GM12878 (cell line): ENCODE measurements around the gene SLC24A3. TPM values are rescaled to one million over a fixed set of nuclear protein-coding genes. Genes with fewer than 3 reads are reported as not detected.
A peak's percentile ranks its signal among the peaks of the same experiment; 100 is the strongest.

Experiments used
- ATAC-seq: fragments of 200-7000 bp; cut with Tn5 transposase; 3 replicates; pipeline ENCODE4 v1.9.1; 2020; ENCODE audit warnings: mild to moderate bottlenecking, moderate library complexity
- BruUV-seq: library from RNA; stranded (reverse); fragments of 400-500 nt; replicated peaks from 2 replicates; lab custom pipeline; 2021; lab: Mats Ljungman, UMichigan
- CTCF ChIA-PET: fragments of 300-600 bp; sonication (Branson Sonifier 250); formaldehyde crosslinking; extraction: SDS; loops from one replicate; lab custom pipeline; 2021; ENCODE audit warnings: inconsistent platforms; lab: Yijun Ruan, JAX
- POLR2A ChIA-PET: fragments of 350-600 bp; formaldehyde crosslinking; extraction: SDS; loops from one replicate; lab custom pipeline; 2021; ENCODE audit warnings: inconsistent platforms; lab: Charles Lee
- RAD21 ChIA-PET: fragments of 300-600 bp; sonication (Branson Sonifier 250); formaldehyde crosslinking; loops from one replicate; lab custom pipeline; 2023; ENCODE audit warnings: antibody characterized with exemption; ENCODE audit not compliant: unreplicated experiment; lab: Charles Lee
- SMC1A ChIA-PET: fragments of 300-600 bp; sonication (Branson Sonifier 250); formaldehyde crosslinking; loops from one replicate; lab custom pipeline; 2023; ENCODE audit not compliant: unreplicated experiment, uncharacterized antibody; lab: Charles Lee
- DNase-seq: peaks from one replicate; pipeline ENCODE4 v3.0.0-alpha.2; 2011; ENCODE audit warnings: low read depth, low spot score
- FAIRE-seq: peaks from 3 replicates; lab custom pipeline; 2011; peaks lifted over from hg19 to GRCh38; lab: Jason Lieb, UNC
- H2AFZ ChIP-seq: 2 replicates; pipeline ENCODE4 v1.6.0; 2011; ENCODE audit warnings: low read depth, low read length, control low read depth; ENCODE audit not compliant: control insufficient read depth
- H3K27ac ChIP-seq: 2 replicates; pipeline ENCODE4 v1.5.1; 2011; ENCODE audit warnings: control low read depth; ENCODE audit not compliant: control insufficient read depth, insufficient read depth
- H3K27me3 ChIP-seq, 2 experiments: replicated peaks in 1 of 2; 2 replicates each; pipeline versions ENCODE4 v1.6.0 to v1.6.1; 2011; ENCODE audit warnings: low read length in 1 of 2; ENCODE audit not compliant: control insufficient read depth in 2 of 2, insufficient read depth in 2 of 2
- H3K36me3 ChIP-seq, 2 experiments: 2 replicates each; pipeline ENCODE4 v1.5.1; 2011; ENCODE audit warnings: low read length in 1 of 2; ENCODE audit not compliant: control insufficient read depth in 2 of 2, insufficient read depth in 2 of 2
- H3K4me1 ChIP-seq: 2 replicates; pipeline ENCODE4 v1.6.1; 2011; ENCODE audit warnings: mild to moderate bottlenecking, low read length, moderate library complexity, mixed read lengths; ENCODE audit not compliant: control insufficient read depth, insufficient read depth
- H3K4me2 ChIP-seq: 2 replicates; pipeline ENCODE4 v1.6.0; 2011; ENCODE audit warnings: control low read depth; ENCODE audit not compliant: control insufficient read depth, insufficient read depth
- H3K4me3 ChIP-seq: fragments of 200-600 bp; sonication (generic); 2 replicates; pipeline ENCODE4 v1.5.1; 2016
- H3K79me2 ChIP-seq: 2 replicates; pipeline ENCODE4 v1.6.0; 2011; ENCODE audit warnings: low read length; ENCODE audit not compliant: control insufficient read depth, insufficient read depth
- H3K9ac ChIP-seq: 2 replicates; pipeline ENCODE4 v1.8.0; 2011; ENCODE audit warnings: low read length, control low read depth, mixed read lengths; ENCODE audit not compliant: control insufficient read depth, insufficient read depth
- H3K9me3 ChIP-seq: replicated peaks from 3 replicates; pipeline ENCODE4 v1.5.1; 2011; ENCODE audit warnings: mild to moderate bottlenecking, low read length; ENCODE audit not compliant: control insufficient read depth, insufficient read depth
- H4K20me1 ChIP-seq: 2 replicates; pipeline ENCODE4 v1.6.0; 2011; ENCODE audit not compliant: control insufficient read depth, insufficient read depth
- EZH2 ChIP-seq: IDR thresholded peaks from 2 replicates; pipeline ENCODE4 v1.6.1; 2012; ENCODE audit warnings: low read depth, mild to moderate bottlenecking, control low read depth, inconsistent platforms, low read length, borderline replicate concordance; ENCODE audit not compliant: control insufficient read depth
- POLR2AphosphoS5 ChIP-seq: IDR thresholded peaks from 2 replicates; pipeline ENCODE4 v1.6.1; 2011; ENCODE audit warnings: mild to moderate bottlenecking, low read length, inconsistent platforms
- RAD21 ChIP-seq: IDR thresholded peaks from 2 replicates; pipeline ENCODE4 v1.6.1; 2011; ENCODE audit warnings: mild to moderate bottlenecking, low read depth, low read length, moderate library complexity; ENCODE audit not compliant: insufficient read depth
- SMC3 ChIP-seq: IDR thresholded peaks from 2 replicates; pipeline ENCODE4 v1.6.1; 2011; ENCODE audit warnings: low read length, improper control_type of control experiment, borderline replicate concordance
- WGBS: methylation state at CpG from one replicate; pipeline ENCODE4 v1.1.6; 2016; ENCODE audit warnings: low lambda C conversion rate; ENCODE audit not compliant: insufficient replicate concordance, insufficient coverage; ENCODE audit errors: missing lambda C conversion rate; 5-methylcytosine and 5-hydroxymethylcytosine counted together
- in situ Hi-C: fragments of 300-500 bp; cut with MboI; formaldehyde crosslinking; loops from 9 replicates; pipeline ENCODE4 v1.14.3; 2018; ENCODE audit warnings: mixed read lengths
- intact Hi-C: fragments of 100-400 bp; cut with micrococcal nuclease; formaldehyde crosslinking; loops from one replicate; pipeline ENCODE4 v1.14.2; 2022; ENCODE audit not compliant: unreplicated experiment
- polyA plus RNA-seq, 11 experiments: library from polyadenylated mRNA; depleted of rRNA in 4 of 11; unstranded in 6 of 11; stranded (reverse) in 5 of 11; fragments of >200 nt; fragmentation: Nextera tagmentation in 4 of 11; fragmentation: Illumina TruSeq in 1 of 11; extraction: Ambion mirVana in 4 of 11; extraction: Trizol in 1 of 11; gene quantifications; 1 replicate in 1 of 11; 2 replicates in 10 of 11; pipeline versions ENCODE4 v1.2.1 to v1.2.3, GENCODE V29; 2011 to 2016; ENCODE audit warnings: inconsistent platforms in 2 of 11, missing spikeins in 2 of 11, low read depth in 1 of 11
- total RNA-seq, 4 experiments: library from RNA; depleted of rRNA in 3 of 4; stranded (reverse); fragments of >200 nt in 3 of 4; fragmentation: Illumina TruSeq in 1 of 4; extraction: Trizol in 1 of 4; gene quantifications; 2 replicates each; pipeline versions ENCODE4 v1.2.1 to v1.2.3, GENCODE V29; 2013 to 2021
- TF ChIP-seq, protein P1 (sequence below), 3 experiments: IDR thresholded peaks in 2 of 3; conservative IDR thresholded peaks in 1 of 3; 2 replicates each; pipeline ENCODE4 v1.5.1; 2011; ENCODE audit warnings: low read depth in 3 of 3, low read length in 3 of 3, mild to moderate bottlenecking in 3 of 3, control low read depth in 2 of 3, moderate library complexity in 2 of 3, inconsistent platforms in 1 of 3, mixed read lengths in 1 of 3; ENCODE audit not compliant: control insufficient read depth in 2 of 3, insufficient read depth in 1 of 3; ENCODE audit errors: extremely low read depth in 1 of 3

SLC24A3 gene
- total and polyA plus RNA-seq, 10 of the 15 experiments (the other 5 are each of a cell fraction or from before 2014, with no cell fraction given): 0.04 TPM; not detected in 9

DNA sequence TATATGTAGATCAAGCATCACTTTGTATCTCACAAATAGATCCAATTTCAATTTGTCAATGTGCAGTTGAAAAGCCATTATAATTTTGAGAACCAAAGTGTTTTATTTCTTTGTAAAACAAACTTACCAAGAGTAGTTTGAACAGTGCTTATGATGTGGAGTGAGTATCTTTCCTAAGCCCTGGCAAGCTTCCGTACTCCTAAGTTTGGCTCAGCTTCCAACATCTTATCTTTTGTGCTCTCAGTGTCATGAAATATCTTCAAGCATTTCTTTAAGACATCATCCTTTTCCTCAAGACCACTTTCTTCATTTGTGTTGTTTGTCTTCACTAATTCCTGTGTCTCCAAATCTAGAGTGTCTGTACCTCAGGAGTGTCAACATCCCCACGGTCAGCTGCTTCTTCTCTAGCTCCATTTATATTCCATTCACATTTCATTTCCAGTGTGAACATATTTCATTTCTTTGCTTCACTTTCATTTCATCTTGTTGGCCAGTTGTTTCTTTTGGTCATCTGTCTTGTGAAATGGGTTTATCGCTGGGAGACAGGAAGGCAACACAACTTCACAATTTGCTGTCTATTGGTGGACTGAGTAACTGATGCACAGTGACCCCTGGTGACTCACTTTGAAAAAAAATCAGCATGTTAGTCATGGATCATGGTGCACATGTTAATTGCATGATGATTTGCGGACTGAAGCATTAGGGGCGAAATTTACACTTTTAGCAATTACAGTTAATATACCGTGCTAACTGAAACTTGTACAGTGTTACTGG is 36.9 kb downstream of the SLC24A3 start:
- Histone ChIP-seq H3K9ac (no peak overlapping the region), H3K4me2 (no peak overlapping the region), H3K36me3 (no peaks in the 10 kb centered on the region), H3K4me3 (no peak overlapping the region), H3K9me3 (no peaks in the 10 kb centered on the region), H4K20me1 (no peaks in the 10 kb centered on the region), H3K27me3 (0 out of 4 replicates have a peak, but pooled peaks cover 0 to 2% of the 10 kb centered on the region in 2 experiments), H2AFZ (no peak overlapping the region), H3K79me2 (no peaks in the 10 kb centered on the region), H3K27ac (no peak overlapping the region), H3K4me1 (no peaks in the 10 kb centered on the region)
- 53% methylated on average over 6 of the region's 6 CpGs for WGBS
- no TSS peak for BruUV-seq
- ATAC-seq (peak; percentile 63), FAIRE-seq (no peak), DNase-seq (no peak)
- in situ Hi-C loops: no loop called here
- ChIA-PET CTCF (interaction anchor here (0.5 to 3.1 kb wide), 8 partner anchors 9 to 1605 kb away, joined by 3 to 12 read pairs (median 5); no protein-coding TSS in a partner anchor), POLR2A (no interaction called here), RAD21 (interaction anchor here (1.9 kb wide), 1 partner anchor 617 kb away, joined by 7 read pairs; no protein-coding TSS in a partner anchor), SMC1A (interaction anchor here (1.0 to 1.3 kb wide), 3 partner anchors 177 to 617 kb away, joined by 3 to 8 read pairs (median 3); no protein-coding TSS in a partner anchor)
- TF ChIP-seq POLR2AphosphoS5: no peak
- 0 out of 2 replicates have a peak, but pooled peaks have one; percentile 12 for TF ChIP-seq RAD21
- no peak for TF ChIP-seq EZH2
- TF ChIP-seq, protein P1, sequence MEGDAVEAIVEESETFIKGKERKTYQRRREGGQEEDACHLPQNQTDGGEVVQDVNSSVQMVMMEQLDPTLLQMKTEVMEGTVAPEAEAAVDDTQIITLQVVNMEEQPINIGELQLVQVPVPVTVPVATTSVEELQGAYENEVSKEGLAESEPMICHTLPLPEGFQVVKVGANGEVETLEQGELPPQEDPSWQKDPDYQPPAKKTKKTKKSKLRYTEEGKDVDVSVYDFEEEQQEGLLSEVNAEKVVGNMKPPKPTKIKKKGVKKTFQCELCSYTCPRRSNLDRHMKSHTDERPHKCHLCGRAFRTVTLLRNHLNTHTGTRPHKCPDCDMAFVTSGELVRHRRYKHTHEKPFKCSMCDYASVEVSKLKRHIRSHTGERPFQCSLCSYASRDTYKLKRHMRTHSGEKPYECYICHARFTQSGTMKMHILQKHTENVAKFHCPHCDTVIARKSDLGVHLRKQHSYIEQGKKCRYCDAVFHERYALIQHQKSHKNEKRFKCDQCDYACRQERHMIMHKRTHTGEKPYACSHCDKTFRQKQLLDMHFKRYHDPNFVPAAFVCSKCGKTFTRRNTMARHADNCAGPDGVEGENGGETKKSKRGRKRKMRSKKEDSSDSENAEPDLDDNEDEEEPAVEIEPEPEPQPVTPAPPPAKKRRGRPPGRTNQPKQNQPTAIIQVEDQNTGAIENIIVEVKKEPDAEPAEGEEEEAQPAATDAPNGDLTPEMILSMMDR (IDR thresholded peaks at IDR 0.05 in 2 of 3, conservative IDR thresholded peaks at IDR 0.05 in 1 of 3; ENCODE audit: control insufficient read depth in 2 of 3, extremely low read depth in 1 of 3, insufficient read depth in 1 of 3, low read depth in 3 of 3, low read length in 3 of 3): peak in 2 of 3 experiments; percentile 18 to 28; a peak in 1 of 6 replicates
- 0 out of 2 replicates have a peak, but pooled peaks have one; percentile 31 for TF ChIP-seq SMC3
- intact Hi-C loops: loop anchor here (5.0 kb wide), 1 partner anchor 617 kb away; no protein-coding TSS in a partner anchor
